Mucosa of stomach (tissue), 1 donor: ENCODE data around the gene CDX4.
"Not testable (repeated sequence)": the region's sequence is repeated elsewhere in the genome, so short reads cannot be mapped to it uniquely, and the experiment has no call there.

ENCODE experiments used
- H3K27me3 ChIP-seq: one replicate; pipeline ENCODE4 v1.7.0; 2013; ENCODE audit warnings: mild to moderate bottlenecking, low read length; ENCODE audit not compliant: control insufficient read depth, insufficient read depth
- H3K36me3 ChIP-seq: one replicate; pipeline ENCODE4 v1.7.0; 2013; ENCODE audit warnings: low read length; ENCODE audit not compliant: control insufficient read depth, insufficient read depth
- H3K4me1 ChIP-seq: one replicate; pipeline ENCODE4 v1.7.0; 2013; ENCODE audit warnings: mild to moderate bottlenecking, low read length; ENCODE audit not compliant: control insufficient read depth, insufficient read depth
- H3K4me3 ChIP-seq: one replicate; pipeline ENCODE4 v1.7.0; 2013; ENCODE audit warnings: low read length
- H3K9ac ChIP-seq: one replicate; pipeline ENCODE4 v1.7.0; 2013; ENCODE audit warnings: mild to moderate bottlenecking, low read length, moderate library complexity
- H3K9me3 ChIP-seq: one replicate; pipeline ENCODE4 v1.7.0; 2013; ENCODE audit warnings: mild to moderate bottlenecking, low read length, moderate library complexity; ENCODE audit not compliant: control insufficient read depth
- donor health status: Pancreatic carcinoma.

CDX4 gene

GRCh38 chrX:73490661-73491060, 43.8 kb downstream of the CDX4 start:
- no peak overlapping the region for H3K4me3 ChIP-seq
- no peaks in the 10 kb centered on the region for H3K9me3 ChIP-seq
- no peaks in the 10 kb centered on the region for H3K4me1 ChIP-seq
- H3K36me3 ChIP-seq, result no peaks in the 10 kb centered on the region
- H3K27me3 ChIP-seq, result no peaks in the 10 kb centered on the region
- H3K9ac ChIP-seq, result no peak overlapping the region

- H3K36me3 ChIP-seq, H3K4me3 ChIP-seq, H3K9ac ChIP-seq, H3K4me1 ChIP-seq, H3K27me3 ChIP-seq, H3K9me3 ChIP-seq: not testable (repeated sequence)
These were observed 45.3 kb downstream of the CDX4 start for GRCh38 chrX:73492178-73492577.
